Stimulated activated effector memory CD8-positive, alpha-beta T cell treated with anti-CD3 and anti-CD28 coated beads, Interleukin-12 subunit alpha, Interleukin-12 subunit beta, amount 100 ng/mL, for 72 hours (primary cell): ENCODE results near the gene HYCC2.
"Not testable (repeated sequence)": the region's sequence is repeated elsewhere in the genome, so short reads cannot be mapped to it uniquely, and the experiment has no call there.

Source experiments
- ATAC-seq: fragments of 150-1000 bp; cut with Tn5 transposase; 2 replicates; pipeline ENCODE4 v1.10.0; 2021
- DNase-seq, 2 donors: peaks; one replicate each; pipeline ENCODE4 v3.0.0; 2021 to 2022; ENCODE audit warnings: low spot score in 2 of 2
- H3K27ac Mint-ChIP-seq: one replicate; pipeline ENCODE4 v1.8.0; 2022; ENCODE audit warnings: mild to moderate bottlenecking, mixed read lengths
- H3K36me3 Mint-ChIP-seq: one replicate; pipeline ENCODE4 v1.8.0; 2022; ENCODE audit warnings: mild to moderate bottlenecking, mixed read lengths
- H3K4me1 Mint-ChIP-seq: one replicate; pipeline ENCODE4 v1.8.0; 2022; ENCODE audit warnings: mixed read lengths
- H3K4me3 Mint-ChIP-seq: one replicate; pipeline ENCODE4 v1.8.0; 2022; ENCODE audit warnings: mild to moderate bottlenecking, mixed read lengths
- H3K9me3 Mint-ChIP-seq: one replicate; pipeline ENCODE4 v1.8.0; 2022; ENCODE audit warnings: mixed read lengths

Gene HYCC2

DNA sequence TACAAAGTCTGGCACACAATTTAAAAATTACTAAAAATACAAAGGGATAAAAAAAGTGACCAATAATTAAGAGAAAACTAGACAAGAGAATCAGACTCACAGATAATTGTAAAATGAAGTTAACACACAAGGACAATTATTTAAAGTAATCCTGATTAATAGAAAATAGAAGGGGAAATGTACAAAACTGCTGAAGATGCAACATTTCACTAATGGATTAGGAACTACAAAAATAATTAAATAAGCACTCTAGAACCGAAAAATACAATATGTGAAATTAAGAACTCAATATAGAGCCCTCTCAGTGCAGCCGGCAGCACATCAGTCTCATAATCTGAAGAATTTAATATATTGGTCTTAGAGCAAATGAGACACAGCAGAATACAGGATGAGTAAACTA lies 24.6 kb downstream of the HYCC2 start:
- peaks cover 29% of the 10 kb centered on the region for H3K36me3 Mint-ChIP-seq

DNA sequence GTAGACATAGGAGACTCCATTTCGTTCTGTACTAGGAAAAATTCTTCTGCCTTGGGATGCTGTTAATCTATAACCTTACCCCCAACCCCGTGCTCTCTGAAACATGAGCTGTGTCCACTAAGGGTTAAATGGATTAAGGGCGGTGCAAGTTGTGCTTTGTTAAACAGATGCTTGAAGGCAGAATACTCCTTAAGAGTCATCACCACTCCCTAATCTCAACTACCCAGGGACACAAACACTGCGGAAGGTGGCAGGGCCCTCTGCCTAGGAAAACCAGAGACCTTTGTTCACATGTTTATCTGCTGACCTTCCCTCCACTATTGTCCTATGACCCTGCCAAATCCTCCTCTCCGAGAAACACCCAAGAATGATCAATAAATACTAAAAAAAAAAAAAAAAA lies 28.4 kb downstream of the HYCC2 start:
- peaks cover 29% of the 10 kb centered on the region for H3K36me3 Mint-ChIP-seq

More for the DNA sequence above, 24.6 kb downstream of the HYCC2 start:
- Mint-ChIP-seq H3K27ac (no peak overlapping the region), H3K4me3 (no peak overlapping the region), H3K4me1 (peaks cover 20% of the 10 kb centered on the region), H3K9me3 (peaks cover 5% of the 10 kb centered on the region)
- ATAC-seq (no peak), DNase-seq (no peak)

DNA sequence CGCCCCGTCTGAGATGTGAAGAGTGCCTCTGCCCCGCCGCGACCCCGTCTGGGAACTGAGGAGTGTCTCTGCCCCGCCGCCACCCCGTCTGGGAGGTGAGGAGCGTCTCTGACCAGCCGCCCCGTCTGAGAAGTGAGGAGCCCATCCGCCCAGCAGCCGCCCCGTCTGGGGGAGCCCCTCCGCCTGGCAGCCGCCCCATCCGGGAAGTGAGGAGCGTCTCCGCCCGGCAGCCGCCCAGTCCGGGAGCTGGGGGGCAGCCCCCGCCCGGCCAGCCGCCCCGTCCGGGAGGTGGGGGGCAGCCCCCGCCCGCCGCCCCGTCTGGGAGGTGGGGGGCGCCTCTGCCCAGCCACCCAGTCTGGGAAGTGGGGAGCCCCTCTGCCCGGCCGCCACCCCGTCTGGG lies 29.0 kb downstream of the HYCC2 start:
- peaks cover 23% of the 10 kb centered on the region for H3K36me3 Mint-ChIP-seq

More for the DNA sequence above, 28.4 kb downstream of the HYCC2 start:
- not testable (repeated sequence) for H3K4me1 Mint-ChIP-seq, H3K4me3 Mint-ChIP-seq, H3K9me3 Mint-ChIP-seq, DNase-seq, ATAC-seq, H3K27ac Mint-ChIP-seq

DNA sequence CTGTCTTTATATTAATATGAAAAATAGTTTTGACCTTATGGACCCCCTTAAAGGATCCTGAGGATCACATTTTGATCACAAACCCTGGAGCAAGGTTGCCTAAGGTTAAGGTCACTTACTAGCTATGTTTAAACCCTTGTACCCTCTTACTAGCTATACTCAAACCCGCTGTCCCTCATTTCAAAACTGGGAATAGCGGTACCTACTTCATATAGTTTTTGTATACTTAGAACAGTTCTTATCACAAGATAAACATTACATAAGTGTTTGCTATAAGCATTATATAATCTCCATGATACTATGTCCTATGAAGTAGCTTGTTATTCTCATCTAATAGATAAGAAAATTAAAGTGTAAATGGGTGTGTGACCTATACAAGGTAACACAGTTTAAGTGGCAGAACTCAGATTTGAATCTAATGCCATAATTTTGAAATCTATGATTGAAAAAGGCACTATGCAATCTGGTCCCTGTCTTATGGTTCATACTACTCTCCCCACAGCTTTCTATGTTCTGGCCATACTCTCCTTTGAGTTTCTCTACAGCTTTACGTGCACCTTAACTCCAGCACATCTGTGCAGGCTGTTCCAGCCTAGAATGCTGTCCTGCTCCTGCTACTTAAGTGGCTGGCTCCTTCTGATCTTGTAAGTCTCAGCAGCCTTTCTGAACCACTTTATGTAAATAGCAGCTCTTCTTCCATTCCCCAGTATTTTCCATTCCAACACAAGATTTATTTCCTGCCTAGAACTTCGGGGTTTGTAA lies 30.4 kb downstream of the HYCC2 start:
- Mint-ChIP-seq H3K36me3 (peaks cover 17% of the 10 kb centered on the region), H3K9me3 (no peaks in the 10 kb centered on the region), H3K27ac (no peak overlapping the region)

More for the DNA sequence above, 29.0 kb downstream of the HYCC2 start:
- not testable (repeated sequence) for H3K9me3 Mint-ChIP-seq, ATAC-seq, H3K27ac Mint-ChIP-seq, DNase-seq, H3K4me1 Mint-ChIP-seq, H3K4me3 Mint-ChIP-seq

DNA sequence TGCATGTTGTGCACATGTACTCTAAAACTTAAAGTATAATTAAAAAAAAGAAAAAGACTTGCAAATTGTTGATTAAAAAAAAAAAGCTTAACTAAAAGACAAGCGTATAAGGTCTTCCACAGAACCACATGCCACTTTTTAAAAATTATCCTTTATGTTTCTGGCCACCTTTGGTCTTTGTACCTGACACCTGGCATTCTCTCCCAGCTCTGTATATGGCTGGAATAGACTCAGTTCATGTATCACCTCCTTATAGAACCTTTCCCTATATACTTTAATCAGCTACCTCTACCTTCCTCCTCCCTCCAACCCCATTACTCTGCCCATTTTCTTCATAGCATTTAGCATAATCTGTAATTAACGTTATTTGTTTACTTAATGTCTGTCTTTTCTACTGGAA lies 32.6 kb downstream of the HYCC2 start:
- H3K4me3 Mint-ChIP-seq, result no peak overlapping the region
- peaks cover 7% of the 10 kb centered on the region for H3K4me1 Mint-ChIP-seq
- no peak for ATAC-seq
- peaks cover 2% of the 10 kb centered on the region for H3K9me3 Mint-ChIP-seq
- DNase-seq, result no peak
- H3K27ac Mint-ChIP-seq, result no peak overlapping the region
- peaks cover 19% of the 10 kb centered on the region for H3K36me3 Mint-ChIP-seq

More for the DNA sequence above, 30.4 kb downstream of the HYCC2 start:
- H3K4me1 Mint-ChIP-seq, result no peaks in the 10 kb centered on the region
- no peak for ATAC-seq
- no peak for DNase-seq
- no peak overlapping the region for H3K4me3 Mint-ChIP-seq

DNA sequence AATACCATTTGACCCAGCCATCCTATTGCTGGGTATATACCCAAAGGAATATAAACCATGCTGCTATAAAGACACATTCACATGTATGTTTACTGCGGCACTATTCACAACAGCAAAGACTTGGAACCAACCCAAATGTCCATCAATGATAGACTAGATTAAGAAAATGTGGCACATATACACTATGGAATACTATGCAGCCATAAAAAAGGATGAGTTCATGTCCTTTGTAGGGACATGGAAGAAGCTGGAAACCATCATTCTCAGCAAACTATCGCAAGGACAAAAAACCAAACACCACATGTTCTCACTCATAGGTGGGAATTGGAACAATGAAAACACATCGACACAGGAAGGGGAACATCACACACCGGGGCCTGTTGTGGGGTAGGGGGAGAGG lies 33.1 kb downstream of the HYCC2 start:
- not testable (repeated sequence) for DNase-seq, H3K27ac Mint-ChIP-seq, H3K4me1 Mint-ChIP-seq, H3K9me3 Mint-ChIP-seq, ATAC-seq, H3K4me3 Mint-ChIP-seq
- H3K36me3 Mint-ChIP-seq, result peaks cover 14% of the 10 kb centered on the region

DNA sequence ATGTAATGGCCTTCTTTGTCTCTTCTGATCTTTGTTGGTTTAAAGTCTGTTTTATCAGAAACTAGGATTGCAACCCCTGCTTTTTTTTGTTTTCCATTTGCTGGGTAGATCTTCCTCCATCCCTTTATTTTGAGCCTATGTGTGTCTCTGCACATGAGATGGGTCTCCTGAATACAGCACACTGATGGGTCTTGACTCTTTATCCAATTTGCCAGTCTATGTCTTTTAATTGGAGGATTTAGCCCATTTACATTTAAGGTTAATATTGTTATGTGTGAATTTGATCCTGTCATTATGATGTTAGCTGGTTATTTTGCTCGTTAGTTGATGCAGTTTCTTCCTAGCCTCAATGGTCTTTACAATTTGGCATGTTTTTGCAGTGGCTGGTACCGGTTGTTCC lies 37.1 kb downstream of the HYCC2 start:
- not testable (repeated sequence) for H3K4me3 Mint-ChIP-seq, H3K4me1 Mint-ChIP-seq, ATAC-seq, DNase-seq, H3K27ac Mint-ChIP-seq, H3K9me3 Mint-ChIP-seq
- peaks cover 13% of the 10 kb centered on the region for H3K36me3 Mint-ChIP-seq

DNA sequence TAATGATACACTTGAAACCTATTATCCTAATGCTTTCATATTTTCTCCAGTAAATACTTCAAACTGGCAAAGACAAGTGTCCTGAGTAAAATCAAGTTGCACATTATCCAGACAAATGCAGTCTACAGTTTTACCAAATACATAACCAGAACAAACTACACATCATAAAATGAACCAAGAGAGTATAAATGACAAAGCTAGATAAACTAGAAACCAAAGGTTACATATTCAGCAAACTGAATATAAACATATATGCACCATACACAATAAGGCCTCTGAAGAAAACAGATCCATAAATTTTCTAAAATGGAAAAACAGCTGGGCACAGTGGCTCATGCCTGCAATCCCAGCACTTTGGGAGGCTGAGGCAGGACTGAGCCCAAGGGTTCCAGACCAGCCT lies 47.0 kb downstream of the HYCC2 start:
- Mint-ChIP-seq H3K27ac (no peak overlapping the region), H3K9me3 (no peaks in the 10 kb centered on the region), H3K4me1 (peaks cover 37% of the 10 kb centered on the region), H3K36me3 (peaks cover 46% of the 10 kb centered on the region), H3K4me3 (no peak overlapping the region)
- ATAC-seq, result no peak
- DNase-seq, result no peak

DNA sequence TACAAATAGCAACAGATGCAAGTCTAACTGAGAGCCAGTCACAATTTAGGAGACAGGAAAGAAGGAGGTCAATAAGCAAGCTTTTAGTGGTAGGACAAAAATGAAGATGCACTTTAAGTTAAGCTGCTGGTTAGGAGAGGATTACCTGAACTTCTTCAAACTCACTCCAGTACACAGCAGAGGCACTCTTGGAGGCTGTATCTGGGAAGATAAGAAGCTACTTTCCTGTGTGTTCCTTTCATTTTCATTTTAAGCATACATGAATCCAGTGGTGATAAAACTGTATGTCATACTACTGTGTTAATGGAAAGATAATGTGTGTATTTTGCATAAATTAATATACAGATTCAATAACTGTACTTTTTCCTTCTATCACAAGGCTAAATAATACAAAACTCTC lies 49.6 kb downstream of the HYCC2 start:
- H3K4me1 Mint-ChIP-seq, result peaks cover 25% of the 10 kb centered on the region
- DNase-seq (no peak), ATAC-seq (no peak)
- H3K9me3 Mint-ChIP-seq, result no peaks in the 10 kb centered on the region
- peak overlapping the region; percentile 57 for H3K27ac Mint-ChIP-seq
- H3K4me3 Mint-ChIP-seq, result no peak overlapping the region
- peaks cover 66% of the 10 kb centered on the region for H3K36me3 Mint-ChIP-seq
